Measurements from ENCODE around the gene DAGLA.

The DAGLA gene

DNA sequence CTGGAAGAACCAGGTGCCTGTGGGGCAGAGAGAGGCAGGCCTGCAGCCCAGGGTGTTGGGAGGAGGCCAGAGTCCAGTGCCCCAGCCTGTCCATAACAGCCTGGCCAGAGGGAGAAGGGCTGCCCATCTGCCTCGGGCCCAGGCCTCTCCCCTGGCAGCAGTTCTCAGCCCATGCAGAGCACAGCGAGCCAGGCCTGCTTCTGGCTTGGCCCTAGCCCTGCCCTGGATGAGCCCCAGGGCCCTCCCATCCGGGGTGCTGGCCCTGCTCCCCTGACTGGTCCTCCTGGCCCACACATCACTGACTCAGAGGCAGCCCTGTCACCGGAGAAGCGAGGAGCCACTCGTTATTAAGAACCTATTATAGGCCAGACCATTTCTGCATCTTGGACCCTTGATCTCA lies 52.5 kb downstream of the DAGLA start:
- Histone ChIP-seq H3K27ac (ENCODE audit: low read depth, low read length) (no peak overlapping the region), H3K9ac (ENCODE audit: low read length) (no peak overlapping the region), H3K4me3 (ENCODE audit: insufficient read depth, low read length, poor library complexity, severe bottlenecking) (no peak overlapping the region), H3K36me3 (ENCODE audit: low read length) (no peaks in the 10 kb centered on the region), H3K79me2 (ENCODE audit: insufficient read depth, low read length) (no peaks in the 10 kb centered on the region), H3K9me2 (replicated peaks; ENCODE audit: insufficient read depth, low read length) (no peaks in the 10 kb centered on the region), H3K9me3 (ENCODE audit: insufficient read depth, low read length) (no peaks in the 10 kb centered on the region), H3F3A (ENCODE audit: insufficient read depth) (no peaks in the 10 kb centered on the region), H3K27me3 (ENCODE audit: low read length) (no peaks in the 10 kb centered on the region), H3K4me2 (ENCODE audit: low read depth, low read length, poor library complexity, severe bottlenecking) (no peak overlapping the region), H2AFZ (ENCODE audit: low read depth, low read length, severe bottlenecking) (no peak overlapping the region), H4K20me1 (ENCODE audit: low read depth, low read length) (no peaks in the 10 kb centered on the region)
- TF ChIP-seq, protein P1, sequence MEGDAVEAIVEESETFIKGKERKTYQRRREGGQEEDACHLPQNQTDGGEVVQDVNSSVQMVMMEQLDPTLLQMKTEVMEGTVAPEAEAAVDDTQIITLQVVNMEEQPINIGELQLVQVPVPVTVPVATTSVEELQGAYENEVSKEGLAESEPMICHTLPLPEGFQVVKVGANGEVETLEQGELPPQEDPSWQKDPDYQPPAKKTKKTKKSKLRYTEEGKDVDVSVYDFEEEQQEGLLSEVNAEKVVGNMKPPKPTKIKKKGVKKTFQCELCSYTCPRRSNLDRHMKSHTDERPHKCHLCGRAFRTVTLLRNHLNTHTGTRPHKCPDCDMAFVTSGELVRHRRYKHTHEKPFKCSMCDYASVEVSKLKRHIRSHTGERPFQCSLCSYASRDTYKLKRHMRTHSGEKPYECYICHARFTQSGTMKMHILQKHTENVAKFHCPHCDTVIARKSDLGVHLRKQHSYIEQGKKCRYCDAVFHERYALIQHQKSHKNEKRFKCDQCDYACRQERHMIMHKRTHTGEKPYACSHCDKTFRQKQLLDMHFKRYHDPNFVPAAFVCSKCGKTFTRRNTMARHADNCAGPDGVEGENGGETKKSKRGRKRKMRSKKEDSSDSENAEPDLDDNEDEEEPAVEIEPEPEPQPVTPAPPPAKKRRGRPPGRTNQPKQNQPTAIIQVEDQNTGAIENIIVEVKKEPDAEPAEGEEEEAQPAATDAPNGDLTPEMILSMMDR (IDR thresholded peaks at IDR 0.05; ENCODE audit: insufficient read depth, low read length, poor library complexity, severe bottlenecking), result no peak
- no peak for TF ChIP-seq EZH2phosphoT487 (conservative IDR thresholded peaks at IDR 0.05; ENCODE audit: low read length)

DNA sequence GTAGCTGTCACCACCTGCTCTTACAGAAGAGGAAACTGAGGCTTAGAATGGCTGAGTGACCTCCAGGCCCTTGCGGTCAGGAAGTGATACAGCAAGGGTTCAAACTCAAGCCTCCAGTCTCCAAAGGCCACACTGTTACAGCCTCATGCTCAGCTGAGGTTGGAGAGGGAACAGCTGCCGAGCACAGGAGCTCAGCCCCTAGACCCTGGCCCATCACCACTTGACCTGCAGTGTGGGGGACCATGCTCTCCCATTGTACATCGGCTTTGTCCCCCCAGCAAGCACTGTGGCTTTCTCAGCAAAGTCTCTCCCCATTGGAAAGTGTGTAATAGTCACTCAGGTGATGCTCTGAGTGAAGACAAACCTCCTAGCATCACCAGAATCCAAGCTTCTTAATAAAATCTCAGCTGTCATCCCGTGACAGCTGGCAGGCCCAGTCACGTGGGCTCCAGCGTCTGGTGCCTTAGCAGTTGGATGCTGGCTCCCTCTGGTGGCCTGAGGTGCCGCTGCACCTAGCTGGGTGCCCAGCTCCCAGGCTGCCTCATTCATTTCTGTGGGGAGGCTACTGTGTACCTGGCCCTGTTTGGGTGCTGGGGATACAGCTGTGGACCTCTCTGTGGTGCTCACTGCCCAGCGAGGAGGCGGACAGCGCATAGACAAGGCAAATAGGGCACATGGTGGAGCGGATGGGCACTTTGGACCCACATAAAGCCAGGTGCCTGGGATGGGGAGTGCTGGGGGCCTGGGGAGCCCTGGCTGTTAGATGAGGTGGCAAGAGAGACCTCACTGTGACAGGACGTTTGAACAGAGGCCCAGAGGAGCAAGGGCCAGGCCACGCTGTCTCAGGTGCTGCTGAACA lies 53.2 kb downstream of the DAGLA start:
- Histone ChIP-seq H2AFZ (ENCODE audit: low read depth, low read length, severe bottlenecking) (no peak overlapping the region), H3K4me2 (ENCODE audit: low read depth, low read length, poor library complexity, severe bottlenecking) (no peak overlapping the region), H3K36me3 (ENCODE audit: low read length) (no peaks in the 10 kb centered on the region), H3K9me2 (replicated peaks; ENCODE audit: insufficient read depth, low read length) (no peaks in the 10 kb centered on the region), H3K9me3 (ENCODE audit: insufficient read depth, low read length) (no peaks in the 10 kb centered on the region), H3F3A (ENCODE audit: insufficient read depth) (no peaks in the 10 kb centered on the region), H3K27ac (ENCODE audit: low read depth, low read length) (no peak overlapping the region), H3K9ac (ENCODE audit: low read length) (no peak overlapping the region), H3K27me3 (ENCODE audit: low read length) (no peaks in the 10 kb centered on the region), H3K4me3 (ENCODE audit: insufficient read depth, low read length, poor library complexity, severe bottlenecking) (no peak overlapping the region), H4K20me1 (ENCODE audit: low read depth, low read length) (no peaks in the 10 kb centered on the region), H3K79me2 (ENCODE audit: insufficient read depth, low read length) (no peaks in the 10 kb centered on the region)
- TF ChIP-seq, protein P1 (IDR thresholded peaks at IDR 0.05; ENCODE audit: insufficient read depth, low read length, poor library complexity, severe bottlenecking), result peak; percentile 98
- TF ChIP-seq EZH2phosphoT487 (conservative IDR thresholded peaks at IDR 0.05; ENCODE audit: low read length), result no peak

DNA sequence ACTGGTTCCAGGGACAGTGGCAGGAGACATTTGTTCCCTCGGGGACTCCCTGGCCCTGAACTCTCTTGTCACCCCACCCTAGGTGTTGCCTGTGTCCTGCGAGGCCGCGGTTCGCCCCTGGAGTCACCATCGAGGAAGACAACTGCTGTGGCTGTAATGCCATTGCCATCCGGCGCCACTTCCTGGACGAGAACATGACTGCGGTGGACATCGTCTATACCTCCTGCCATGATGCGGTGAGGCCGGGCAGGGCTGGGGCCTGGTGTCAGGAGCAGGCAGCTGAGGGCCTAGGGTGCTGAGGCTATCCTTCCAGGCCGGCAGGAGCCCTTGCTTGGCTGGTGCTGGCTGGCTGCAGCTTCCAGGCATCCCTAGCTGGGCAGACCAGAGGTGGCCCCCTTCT lies 54.6 kb downstream of the DAGLA start:
- H3F3A ChIP-seq (ENCODE audit: insufficient read depth), result no peaks in the 10 kb centered on the region
- H3K9me2 ChIP-seq (replicated peaks; ENCODE audit: insufficient read depth, low read length), result no peaks in the 10 kb centered on the region
- TF ChIP-seq, protein P1 (IDR thresholded peaks at IDR 0.05; ENCODE audit: insufficient read depth, low read length, poor library complexity, severe bottlenecking), result no peak
- TF ChIP-seq EZH2phosphoT487 (conservative IDR thresholded peaks at IDR 0.05; ENCODE audit: low read length), result no peak
- H3K27me3 ChIP-seq (ENCODE audit: low read length), result no peaks in the 10 kb centered on the region
- no peaks in the 10 kb centered on the region for H3K79me2 ChIP-seq (ENCODE audit: insufficient read depth, low read length)
- H3K27ac ChIP-seq (ENCODE audit: low read depth, low read length), result no peak overlapping the region
- H3K9me3 ChIP-seq (ENCODE audit: insufficient read depth, low read length), result no peaks in the 10 kb centered on the region
- H3K36me3 ChIP-seq (ENCODE audit: low read length), result no peaks in the 10 kb centered on the region
- H2AFZ ChIP-seq (ENCODE audit: low read depth, low read length, severe bottlenecking), result no peak overlapping the region
- H3K4me3 ChIP-seq (ENCODE audit: insufficient read depth, low read length, poor library complexity, severe bottlenecking), result no peak overlapping the region
- no peak overlapping the region for H3K4me2 ChIP-seq (ENCODE audit: low read depth, low read length, poor library complexity, severe bottlenecking)
- no peak overlapping the region for H3K9ac ChIP-seq (ENCODE audit: low read length)
- no peaks in the 10 kb centered on the region for H4K20me1 ChIP-seq (ENCODE audit: low read depth, low read length)

Measured in SU-DHL-6 (cell line).